SK-N-SH (cell line): Measurements from ENCODE around the gene TMED6.

Source experiments
- CHD2 ChIP-seq: fragments of 150-350 bp; IDR thresholded peaks from 2 replicates; pipeline ENCODE4 v1.6.1; 2018; ENCODE audit warnings: low read length; ENCODE audit not compliant: partially characterized antibody
- CTCF ChIP-seq: fragments of 200-600 bp; sonication (generic); IDR thresholded peaks from 2 replicates; pipeline ENCODE4 v1.6.1; 2017; ENCODE audit warnings: antibody characterized with exemption, mild to moderate bottlenecking, moderate library complexity
- EP300 ChIP-seq, 2 experiments: IDR thresholded peaks; 2 replicates each; pipeline versions ENCODE4 v1.4.0 to v1.6.1; 2012; ENCODE audit warnings: borderline replicate concordance in 1 of 2, low read depth in 1 of 2, low read length in 1 of 2
- EZH2phosphoT487 ChIP-seq: fragments of 200-600 bp; sonication (generic); IDR thresholded peaks from 2 replicates; pipeline ENCODE4 v1.6.1; 2017; ENCODE audit warnings: low read depth, mixed run types, mild to moderate bottlenecking, antibody characterized with exemption, moderate library complexity, borderline replicate concordance
- FOXM1 ChIP-seq: IDR thresholded peaks from 2 replicates; pipeline ENCODE4 v1.4.0; 2012; ENCODE audit warnings: low read depth, mild to moderate bottlenecking
- MXI1 ChIP-seq: IDR thresholded peaks from 2 replicates; pipeline ENCODE4 v1.6.1; 2012; ENCODE audit warnings: mild to moderate bottlenecking, low read depth, low read length, improper control_type of control experiment
- NFIC ChIP-seq: IDR thresholded peaks from 2 replicates; pipeline ENCODE4 v1.4.0; 2012; ENCODE audit warnings: borderline replicate concordance
- REST ChIP-seq: IDR thresholded peaks from 2 replicates; pipeline ENCODE4 v1.6.1; 2012; ENCODE audit warnings: mild to moderate bottlenecking, low read depth, low read length, moderate library complexity
- USF2 ChIP-seq: fragments of 150-350 bp; IDR thresholded peaks from 2 replicates; pipeline ENCODE4 v1.6.1; 2017; ENCODE audit warnings: antibody characterized with exemption, low read length, low read depth, borderline replicate concordance

- TF ChIP-seq CTCF: peak; percentile 66
- TF ChIP-seq FOXM1: no peak
- 0 out of 2 replicates have a peak, but pooled peaks have one; percentile 41 for TF ChIP-seq REST
- no peak for TF ChIP-seq EZH2phosphoT487
- TF ChIP-seq MXI1: peak; percentile 51
- TF ChIP-seq CHD2: peak; percentile 64
- no peak for TF ChIP-seq USF2
- TF ChIP-seq EP300 (IDR thresholded peaks at IDR 0.05; ENCODE audit: borderline replicate concordance in 1 of 2, low read depth in 1 of 2, low read length in 1 of 2): no peak
- no peak for TF ChIP-seq NFIC
Observed at GRCh38 chr16:69310653-69311532, 40.7 kb downstream of the TMED6 start, which contains the start of gene VPS4A.
